ENCODE data around the gene SCMH1.

DNA sequence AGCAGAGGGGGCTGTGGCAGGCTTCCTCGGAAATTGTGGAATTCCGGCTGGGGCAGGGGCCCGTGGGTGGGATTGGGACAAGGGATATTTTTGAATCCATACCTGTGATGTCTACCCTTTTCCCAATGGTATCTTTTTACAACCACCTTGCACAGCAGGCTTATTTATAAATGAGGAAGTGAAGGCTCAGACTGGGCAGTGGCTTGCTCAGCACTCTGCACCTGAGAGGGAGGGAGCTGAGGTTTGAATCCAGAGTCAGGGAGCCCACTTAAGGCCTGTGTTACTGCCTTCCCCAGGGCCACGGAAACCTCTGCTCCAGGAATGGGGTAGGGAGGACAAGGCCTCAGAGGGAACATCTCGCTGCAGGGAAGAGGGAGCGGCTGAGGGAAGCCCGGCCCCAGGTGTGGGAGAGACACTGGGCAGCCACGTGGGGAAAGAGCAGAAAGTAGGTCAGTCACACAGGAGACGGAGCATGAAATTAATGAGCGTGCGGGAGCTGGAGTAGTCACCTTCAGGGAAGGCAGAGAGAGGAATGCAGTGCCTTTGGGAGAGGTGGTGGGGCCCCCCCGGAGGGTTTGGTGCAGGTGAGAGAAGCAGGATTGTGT, 35.4 kb upstream of the SCMH1 start:
- TF ChIP-seq, protein P1, sequence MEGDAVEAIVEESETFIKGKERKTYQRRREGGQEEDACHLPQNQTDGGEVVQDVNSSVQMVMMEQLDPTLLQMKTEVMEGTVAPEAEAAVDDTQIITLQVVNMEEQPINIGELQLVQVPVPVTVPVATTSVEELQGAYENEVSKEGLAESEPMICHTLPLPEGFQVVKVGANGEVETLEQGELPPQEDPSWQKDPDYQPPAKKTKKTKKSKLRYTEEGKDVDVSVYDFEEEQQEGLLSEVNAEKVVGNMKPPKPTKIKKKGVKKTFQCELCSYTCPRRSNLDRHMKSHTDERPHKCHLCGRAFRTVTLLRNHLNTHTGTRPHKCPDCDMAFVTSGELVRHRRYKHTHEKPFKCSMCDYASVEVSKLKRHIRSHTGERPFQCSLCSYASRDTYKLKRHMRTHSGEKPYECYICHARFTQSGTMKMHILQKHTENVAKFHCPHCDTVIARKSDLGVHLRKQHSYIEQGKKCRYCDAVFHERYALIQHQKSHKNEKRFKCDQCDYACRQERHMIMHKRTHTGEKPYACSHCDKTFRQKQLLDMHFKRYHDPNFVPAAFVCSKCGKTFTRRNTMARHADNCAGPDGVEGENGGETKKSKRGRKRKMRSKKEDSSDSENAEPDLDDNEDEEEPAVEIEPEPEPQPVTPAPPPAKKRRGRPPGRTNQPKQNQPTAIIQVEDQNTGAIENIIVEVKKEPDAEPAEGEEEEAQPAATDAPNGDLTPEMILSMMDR (IDR thresholded peaks at IDR 0.05; ENCODE audit: insufficient read depth, low read depth, low read length): no peak
- TF ChIP-seq EZH2 (IDR thresholded peaks at IDR 0.05; ENCODE audit: insufficient read depth, low read length): no peak
